ENCODE measurements around the gene CYP19A1. TPM values are rescaled to one million over a fixed set of nuclear protein-coding genes. Genes with fewer than 3 reads are reported as not detected.

CYP19A1 gene
- total RNA-seq, 2 donors from 2014 or later, result not detected

- H3K9me3 ChIP-seq, result no peaks in the 10 kb centered on the region
- H3K9ac ChIP-seq (ENCODE audit: low read depth in 2 of 2, low read length in 2 of 2), result no peak overlapping the region
- H3K27me3 ChIP-seq, result no peaks in the 10 kb centered on the region
- no peak for TF ChIP-seq CTCF (IDR thresholded peaks at IDR 0.05)
- no peak overlapping the region for H3K4me3 ChIP-seq
- peaks cover 12% of the 10 kb centered on the region for H3K4me1 ChIP-seq
- intact Hi-C loops (cut with DNase I), result no loop called here
- no peaks in the 10 kb centered on the region for H3K36me3 ChIP-seq
- no peak for DNase-seq
- H3K27ac ChIP-seq, result no peak overlapping the region
Measured at GRCh38 chr15:51181221-51181620, 157.2 kb downstream of the CYP19A1 start.

GRCh38 chr15:51180534-51180933 lies 157.9 kb downstream of the CYP19A1 start:
- no peak overlapping the region for H3K27ac ChIP-seq
- no peak overlapping the region for H3K9ac ChIP-seq (ENCODE audit: low read depth in 2 of 2, low read length in 2 of 2)
- no peak overlapping the region for H3K4me3 ChIP-seq
- intact Hi-C loops (cut with DNase I), result no loop called here
- H3K27me3 ChIP-seq, result no peaks in the 10 kb centered on the region
- no peaks in the 10 kb centered on the region for H3K9me3 ChIP-seq
- H3K36me3 ChIP-seq, result no peaks in the 10 kb centered on the region
- no peak for TF ChIP-seq CTCF (IDR thresholded peaks at IDR 0.05)
- no peak for DNase-seq
- H3K4me1 ChIP-seq, result peaks cover 12% of the 10 kb centered on the region

- peaks cover 12% of the 10 kb centered on the region for H3K4me1 ChIP-seq
- H3K9ac ChIP-seq (ENCODE audit: low read depth in 2 of 2, low read length in 2 of 2), result no peak overlapping the region
- H3K4me3 ChIP-seq, result no peak overlapping the region
- no peak for TF ChIP-seq CTCF (IDR thresholded peaks at IDR 0.05)
- no peaks in the 10 kb centered on the region for H3K9me3 ChIP-seq
- no peak overlapping the region for H3K27ac ChIP-seq
- no peaks in the 10 kb centered on the region for H3K27me3 ChIP-seq
- intact Hi-C loops (cut with DNase I), result no loop called here
- H3K36me3 ChIP-seq, result no peaks in the 10 kb centered on the region
- DNase-seq, result no peak
Measured at GRCh38 chr15:51180011-51180410, 158.4 kb downstream of the CYP19A1 start.

GRCh38 chr15:51172193-51172592 lies 166.2 kb downstream of the CYP19A1 start:
- H3K4me1 ChIP-seq, result no peaks in the 10 kb centered on the region
- no peak overlapping the region for H3K4me3 ChIP-seq
- TF ChIP-seq CTCF (IDR thresholded peaks at IDR 0.05), result no peak
- H3K9ac ChIP-seq (ENCODE audit: low read depth in 2 of 2, low read length in 2 of 2), result no peak overlapping the region
- no peaks in the 10 kb centered on the region for H3K36me3 ChIP-seq
- no peaks in the 10 kb centered on the region for H3K27me3 ChIP-seq
- H3K27ac ChIP-seq, result no peak overlapping the region
- intact Hi-C loops (cut with DNase I), result no loop called here
- no peak for DNase-seq
- no peaks in the 10 kb centered on the region for H3K9me3 ChIP-seq

- intact Hi-C loops (cut with DNase I), result no loop called here
Measured at GRCh38 chr15:51171634-51171932, 166.8 kb downstream of the CYP19A1 start.

More at GRCh38 chr15:51171634-51171932, 166.8 kb downstream of the CYP19A1 start:
- H3K9ac ChIP-seq (ENCODE audit: low read depth in 2 of 2, low read length in 2 of 2), result no peak overlapping the region
- no peak overlapping the region for H3K27ac ChIP-seq
- H3K36me3 ChIP-seq, result no peaks in the 10 kb centered on the region
- no peak for DNase-seq
- H3K4me3 ChIP-seq, result no peak overlapping the region
- H3K27me3 ChIP-seq, result no peaks in the 10 kb centered on the region
- TF ChIP-seq CTCF (IDR thresholded peaks at IDR 0.05), result no peak
- H3K9me3 ChIP-seq, result no peaks in the 10 kb centered on the region
- no peaks in the 10 kb centered on the region for H3K4me1 ChIP-seq
